HG03565 (cell line): ENCODE measurements around the gene ST7.

Source experiments
- ATAC-seq: cut with Tn5 transposase; IDR thresholded peaks from one replicate; pipeline ENCODE4 v1.9.1; 2021; ENCODE audit warnings: mild to moderate bottlenecking, moderate library complexity; ENCODE audit not compliant: unreplicated experiment

The ST7 gene

GRCh38 chr7:117176206-117176605 is 222.9 kb downstream of the ST7 start:
- no peak for ATAC-seq

GRCh38 chr7:117178600-117178999 is 225.3 kb downstream of the ST7 start:
- ATAC-seq: no peak

GRCh38 chr7:117179701-117180100 is 226.4 kb downstream of the ST7 start:
- no peak for ATAC-seq

- ATAC-seq: no peak
Measured at GRCh38 chr7:117183729-117184128, 230.4 kb downstream of the ST7 start.

- no peak for ATAC-seq
Measured at GRCh38 chr7:117184367-117184766, 231.1 kb downstream of the ST7 start.

- no peak for ATAC-seq
Measured at GRCh38 chr7:117185124-117185523, 231.8 kb downstream of the ST7 start.

GRCh38 chr7:117186218-117187010 is 233.1 kb downstream of the ST7 start:
- no peak for ATAC-seq

GRCh38 chr7:117188376-117188775 is 235.1 kb downstream of the ST7 start:
- no peak for ATAC-seq

- ATAC-seq: no peak
Measured at GRCh38 chr7:117188949-117189592, 235.8 kb downstream of the ST7 start.

- no peak for ATAC-seq
Measured at GRCh38 chr7:117190104-117190503, 236.8 kb downstream of the ST7 start.

- no peak for ATAC-seq
Measured at GRCh38 chr7:117190746-117191435, 237.6 kb downstream of the ST7 start.

- ATAC-seq: no peak
Measured at GRCh38 chr7:117192108-117192507, 238.8 kb downstream of the ST7 start.

GRCh38 chr7:117193564-117193963 is 240.3 kb downstream of the ST7 start:
- no peak for ATAC-seq

GRCh38 chr7:117194445-117194844 is 241.1 kb downstream of the ST7 start:
- no peak for ATAC-seq

GRCh38 chr7:117195361-117196029 is 242.2 kb downstream of the ST7 start:
- no peak for ATAC-seq

GRCh38 chr7:117200132-117200531 is 246.8 kb downstream of the ST7 start:
- ATAC-seq: no peak

- ATAC-seq: no peak
Measured at GRCh38 chr7:117200786-117201458, 247.6 kb downstream of the ST7 start.

- no peak for ATAC-seq
Measured at GRCh38 chr7:117202511-117202910, 249.2 kb downstream of the ST7 start.

GRCh38 chr7:117203205-117203604 is 249.9 kb downstream of the ST7 start:
- no peak for ATAC-seq

GRCh38 chr7:117205873-117206272 is 252.6 kb downstream of the ST7 start:
- ATAC-seq: no peak

- no peak for ATAC-seq
Measured at GRCh38 chr7:117208257-117208656, 255.0 kb downstream of the ST7 start.
